ENCODE measurements around the gene BRAT1.
"Not testable (repeated sequence)": the region's sequence is repeated elsewhere in the genome, so short reads cannot be mapped to it uniquely, and the experiment has no call there.

BRAT1 gene

DNA sequence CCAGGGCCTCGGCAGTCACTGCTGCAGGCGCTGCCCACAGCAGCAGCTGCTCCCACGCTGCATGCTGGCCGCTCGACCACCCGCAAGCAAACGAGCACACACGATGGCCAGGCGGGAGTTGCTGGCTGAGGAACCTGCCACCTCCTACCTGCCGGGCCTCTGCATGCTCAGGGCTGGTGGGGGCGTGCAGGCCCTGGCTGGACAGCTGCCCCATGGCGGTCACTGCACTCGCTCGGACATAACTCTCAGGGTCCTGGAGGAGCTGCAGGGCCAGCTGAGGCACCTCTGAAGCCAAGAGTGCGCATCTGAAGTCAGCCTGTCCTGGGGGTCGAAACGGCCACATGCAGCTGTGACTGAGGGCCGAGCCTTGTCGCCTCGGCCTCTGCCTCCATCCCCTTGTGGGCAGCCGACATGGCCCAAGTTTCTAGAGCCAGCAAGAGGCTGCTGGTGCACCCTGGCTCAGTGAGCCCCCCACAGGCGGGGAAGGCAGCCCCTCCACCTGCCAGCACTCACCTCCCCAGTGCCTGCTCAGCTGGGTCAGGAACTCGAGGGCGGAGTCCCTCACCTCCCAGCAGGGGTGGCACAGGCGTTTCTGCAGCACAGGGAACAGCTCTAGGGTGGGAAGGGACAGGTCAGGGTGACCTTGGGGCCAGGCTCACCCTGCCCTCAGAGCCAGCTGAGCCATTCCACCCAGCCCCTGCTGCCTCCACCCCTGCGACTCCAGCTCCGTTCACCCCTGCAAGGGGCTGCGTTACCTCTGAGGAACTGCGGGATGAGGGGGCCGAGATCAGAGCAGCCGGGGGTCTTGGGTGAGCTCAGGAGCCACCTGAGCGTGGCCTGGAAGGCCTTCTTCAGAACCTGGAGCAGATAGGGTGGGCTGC, 16.1 kb downstream of the BRAT1 start:
- FAIRE-seq (peak; percentile 92), DNase-seq (ENCODE audit: low spot score) (no peak)

DNA sequence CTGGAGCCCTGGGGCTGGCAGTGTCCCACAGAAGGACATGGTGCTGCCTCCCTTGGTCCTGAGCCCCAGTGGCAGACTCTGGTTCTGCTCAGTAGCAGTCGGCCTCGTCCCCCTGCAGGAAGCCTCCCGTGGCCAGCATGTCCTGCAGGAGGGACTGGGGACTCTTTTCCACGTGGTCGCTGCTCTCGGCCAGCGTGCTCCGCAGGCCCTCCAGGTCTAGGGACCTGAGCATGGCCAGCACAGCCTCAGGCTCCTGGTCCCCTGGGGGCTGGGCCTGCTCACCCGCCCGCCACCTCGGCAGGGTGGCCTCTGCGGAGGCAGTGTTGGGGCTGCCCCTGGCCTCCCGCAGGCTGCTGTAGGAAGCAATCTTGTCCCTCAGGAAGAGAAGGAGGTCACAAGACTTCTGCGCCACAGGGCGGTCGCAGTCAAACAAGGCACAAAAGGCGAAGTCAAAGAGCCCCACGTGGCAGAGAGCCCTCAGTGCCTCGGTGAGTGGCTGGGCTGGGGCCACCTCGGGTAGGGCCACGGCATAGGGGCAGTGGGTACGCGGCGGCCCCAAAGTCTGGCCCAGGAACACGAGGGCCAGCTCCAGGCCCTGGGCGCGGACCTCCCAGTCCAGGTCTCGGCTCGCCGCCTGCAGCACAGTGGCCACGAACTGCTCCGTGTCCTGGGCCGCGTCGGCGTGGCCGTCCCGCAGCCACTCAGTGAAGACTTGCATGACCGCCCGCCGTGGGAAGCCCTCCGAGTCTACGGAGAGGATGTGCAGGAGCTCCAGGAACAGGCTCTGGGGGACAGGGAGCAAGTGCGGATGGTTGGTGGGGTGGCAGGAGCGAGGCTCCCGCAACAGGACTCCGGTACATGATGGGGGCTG, 17.1 kb downstream of the BRAT1 start:
- FAIRE-seq, result peak; percentile 87
- DNase-seq (ENCODE audit: low spot score), result no peak

DNA sequence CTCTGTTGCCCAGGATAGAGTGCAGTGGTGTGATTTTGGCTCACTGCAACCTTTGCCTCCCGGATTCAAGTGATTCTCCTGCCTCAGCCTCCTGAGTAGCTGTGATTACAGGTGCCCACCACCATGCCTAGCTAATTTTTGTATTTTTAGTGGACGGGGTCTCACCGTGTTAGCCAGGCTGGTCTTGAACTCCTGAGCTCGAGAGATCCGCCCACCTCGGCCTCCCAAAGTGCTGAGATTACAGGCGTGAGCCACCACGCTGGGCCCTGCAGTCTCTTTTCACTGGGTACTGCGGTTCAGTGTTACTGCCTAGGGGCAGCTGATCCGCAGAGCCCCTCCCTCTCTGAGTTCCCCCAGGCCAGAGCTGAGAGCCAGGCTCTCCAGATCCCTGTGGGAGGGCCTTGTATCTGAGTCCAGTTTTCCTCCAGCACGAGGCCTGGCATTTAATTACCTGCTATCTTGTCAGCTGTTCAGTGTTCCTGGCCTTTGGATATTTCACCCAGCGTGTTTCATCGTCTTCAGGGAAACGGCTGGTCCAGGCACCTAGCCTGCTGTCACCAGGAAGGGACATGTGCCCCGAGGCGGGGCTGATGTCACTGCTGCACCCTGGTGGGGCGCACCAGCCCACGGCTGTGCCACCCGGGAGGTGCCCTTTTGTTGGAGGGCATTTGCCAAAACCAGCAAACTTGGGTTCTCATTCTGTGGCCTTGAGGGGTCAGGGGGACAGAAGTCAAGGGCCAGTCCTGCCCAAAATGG, 19.3 kb downstream of the BRAT1 start:
- not testable (repeated sequence) for FAIRE-seq; DNase-seq (ENCODE audit: low spot score)

DNA sequence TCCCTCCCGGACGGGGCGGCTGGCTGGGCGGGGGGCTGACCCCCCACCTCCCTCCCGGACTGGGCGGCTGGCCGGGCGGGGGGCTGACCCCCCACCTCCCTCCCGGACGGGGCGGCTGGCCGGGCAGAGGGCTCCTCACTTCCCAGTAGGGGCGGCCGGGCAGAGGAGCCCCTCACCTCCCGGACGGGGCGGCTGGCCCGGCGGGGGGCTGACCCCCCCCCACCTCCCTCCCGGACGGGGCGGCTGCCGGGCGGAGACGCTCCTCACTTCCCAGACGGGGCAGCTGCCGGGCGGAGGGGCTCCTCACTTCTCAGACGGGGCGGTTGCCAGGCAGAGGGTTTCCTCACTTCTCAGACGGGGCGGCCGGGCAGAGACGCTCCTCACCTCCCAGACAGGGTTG, 21.1 kb downstream of the BRAT1 start:
- not testable (repeated sequence) for FAIRE-seq; DNase-seq (ENCODE audit: low spot score)

DNA sequence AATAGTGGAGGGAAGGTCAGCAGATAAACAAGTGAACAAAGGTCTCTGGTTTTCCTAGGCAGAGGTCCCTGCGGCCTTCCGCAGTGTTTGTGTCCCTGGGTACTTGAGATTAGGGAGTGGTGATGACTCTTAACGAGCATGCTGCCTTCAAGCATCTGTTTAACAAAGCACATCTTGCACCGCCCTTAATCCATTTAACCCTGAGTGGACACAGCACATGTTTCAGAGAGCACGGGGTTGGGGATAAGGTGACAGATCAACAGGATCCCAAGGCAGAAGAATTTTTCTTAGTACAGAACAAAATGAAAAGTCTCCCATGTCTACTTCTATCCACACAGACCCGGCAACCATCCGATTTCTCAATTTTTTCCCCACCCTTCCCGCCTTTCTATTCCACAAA, 21.8 kb downstream of the BRAT1 start:
- not testable (repeated sequence) for DNase-seq (ENCODE audit: low spot score); FAIRE-seq

DNA sequence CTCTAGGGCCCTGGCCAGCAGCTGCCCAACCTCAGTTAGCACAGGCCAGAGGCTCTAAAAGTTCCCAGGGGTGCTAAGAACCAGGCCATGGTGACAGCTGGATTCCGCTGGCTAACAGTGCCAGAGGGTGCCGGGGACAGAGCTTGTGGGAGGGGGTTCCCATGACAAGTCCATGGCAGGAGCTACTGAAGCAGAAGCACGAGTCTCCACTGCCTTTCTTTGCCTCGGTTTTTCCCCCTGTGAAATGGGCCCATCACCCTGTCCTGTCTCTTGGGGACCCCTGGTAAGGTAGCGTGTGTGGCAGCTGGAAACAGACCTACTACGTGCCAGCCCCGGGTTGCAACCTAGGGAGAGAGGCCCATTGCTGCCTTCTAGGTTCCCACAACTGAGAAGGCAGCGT, 22.5 kb downstream of the BRAT1 start:
- DNase-seq (ENCODE audit: low spot score); FAIRE-seq: not testable (repeated sequence)

DNA sequence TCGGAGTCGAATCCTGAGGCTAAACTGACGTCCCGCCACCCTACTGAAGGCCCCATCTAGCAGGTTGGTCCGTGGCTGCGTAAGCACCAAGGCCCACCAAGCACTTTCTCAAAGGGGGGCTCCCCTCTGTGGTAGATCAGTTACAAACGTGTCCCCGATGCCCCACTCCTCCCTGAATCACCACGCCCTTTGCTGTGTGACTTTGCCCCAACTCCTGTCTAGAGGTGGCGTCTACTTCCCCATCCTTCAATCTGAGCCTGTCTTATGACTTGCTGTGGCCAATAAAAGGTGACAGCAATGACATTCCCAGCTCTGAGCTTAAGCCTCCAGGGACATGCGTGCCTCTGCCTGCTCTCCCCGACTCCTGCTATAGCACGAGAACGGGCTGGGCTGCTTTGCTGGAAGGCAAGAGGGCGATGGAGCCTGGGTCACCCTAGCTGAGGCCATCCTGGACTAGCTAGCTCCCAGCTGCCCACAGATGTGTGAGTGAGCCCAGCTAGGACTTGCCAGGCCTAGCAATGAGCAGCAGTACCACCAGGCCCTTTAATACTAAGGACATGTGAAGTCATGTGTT, 23.0 kb downstream of the BRAT1 start:
- DNase-seq (ENCODE audit: low spot score); FAIRE-seq: not testable (repeated sequence)

DNA sequence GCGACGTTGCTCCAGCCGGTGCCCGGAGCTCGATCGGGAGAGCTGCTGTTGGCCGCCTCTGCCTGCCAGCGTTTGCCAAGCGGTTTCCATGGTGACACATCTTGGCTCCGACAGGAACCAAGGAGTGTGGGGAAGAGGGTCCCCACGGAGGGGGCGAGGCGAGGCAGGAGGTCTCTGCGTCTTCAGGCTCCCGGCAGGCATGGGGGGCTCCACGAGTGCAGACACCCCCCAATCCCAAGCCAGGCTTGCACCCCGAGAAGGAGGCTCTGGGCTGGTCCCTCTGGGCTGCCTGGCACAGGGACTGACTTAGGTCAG, 23.6 kb downstream of the BRAT1 start:
- DNase-seq (ENCODE audit: low spot score); FAIRE-seq: not testable (repeated sequence)

DNA sequence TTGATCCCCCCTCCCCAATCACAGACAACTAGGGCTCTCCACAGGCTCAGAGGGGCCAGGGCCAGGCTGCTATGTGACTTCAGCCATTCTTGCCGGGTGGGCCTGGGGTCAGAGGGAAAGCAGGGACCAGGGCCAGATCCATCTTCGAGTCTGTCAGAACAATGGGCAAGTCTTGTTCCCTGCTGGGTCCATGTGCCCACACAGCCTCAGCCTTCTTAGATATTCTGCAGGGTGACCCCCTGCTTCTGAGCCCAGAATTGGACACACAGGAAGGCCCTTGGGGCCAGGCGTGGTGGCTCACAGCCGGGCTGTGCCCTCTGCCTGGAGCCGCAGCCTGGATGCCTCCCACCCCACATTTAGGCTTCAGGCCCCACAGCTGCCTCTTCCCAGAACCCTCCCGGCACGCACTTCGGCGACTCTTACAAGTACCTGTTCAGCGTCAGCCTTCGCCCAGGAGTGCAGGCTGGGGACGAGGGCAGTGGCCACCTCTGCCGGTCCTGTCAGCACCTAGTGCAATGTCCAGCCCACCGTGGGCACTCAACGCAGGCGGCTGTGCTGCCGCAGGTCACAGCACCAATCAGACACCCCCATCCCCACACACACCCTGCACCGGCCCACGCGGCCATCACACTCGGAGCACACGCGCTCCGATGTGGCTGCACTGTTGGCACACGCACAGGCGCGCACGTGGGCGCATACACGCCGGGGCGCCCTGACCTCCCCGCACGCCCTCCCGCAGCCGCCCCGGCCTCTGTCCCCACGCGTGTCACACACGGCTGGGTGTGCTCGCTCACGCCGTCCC, 24.1 kb downstream of the BRAT1 start:
- not testable (repeated sequence) for DNase-seq (ENCODE audit: low spot score)
- peak; percentile 99 for FAIRE-seq

DNA sequence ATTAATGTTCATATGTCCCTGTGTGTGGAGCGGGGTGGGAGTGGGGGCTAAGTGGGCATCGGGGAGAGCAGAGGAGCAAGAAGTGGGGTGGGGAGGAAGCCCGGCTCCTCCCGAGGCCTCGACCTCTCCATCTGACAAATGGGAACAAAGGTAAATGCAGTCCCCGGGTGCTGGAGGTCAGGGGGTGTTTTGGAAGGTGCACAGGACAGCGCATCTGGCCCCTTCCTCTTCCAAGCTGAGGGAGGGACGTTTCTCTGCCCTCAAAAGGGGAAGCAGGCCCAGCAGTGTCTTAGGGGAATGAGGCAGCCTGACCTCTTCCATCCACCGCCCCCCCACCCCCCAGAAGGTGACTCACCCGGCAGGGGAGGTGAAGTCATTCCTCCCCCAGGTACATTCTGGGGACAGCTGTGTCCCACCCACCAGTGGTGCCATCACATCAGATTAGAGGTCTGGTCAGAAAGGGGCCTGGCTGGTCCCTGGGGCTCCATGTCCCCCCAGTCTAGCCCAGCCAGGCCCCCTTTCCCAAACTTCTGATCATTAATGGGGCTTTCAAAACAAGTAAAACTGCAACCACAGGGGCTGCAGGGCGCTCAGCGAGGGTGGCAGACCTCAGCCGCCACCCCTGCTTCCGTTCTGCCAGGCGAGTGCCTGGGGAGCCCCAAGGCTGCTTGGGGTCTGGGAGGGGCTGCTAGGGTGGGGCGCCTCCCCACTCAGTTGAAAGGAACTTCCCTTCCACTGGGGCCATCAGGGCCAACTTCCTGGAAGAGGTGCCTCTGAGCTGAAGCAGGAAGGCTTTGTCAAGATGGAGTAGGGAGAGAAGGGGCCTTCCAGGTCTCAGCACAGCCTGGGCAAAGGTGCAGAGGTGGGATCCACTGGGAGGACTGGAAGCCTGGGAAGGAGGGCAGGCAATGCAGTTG, 25.0 kb downstream of the BRAT1 start:
- DNase-seq (ENCODE audit: low spot score) (peak; percentile 92), FAIRE-seq (peak; percentile 99)

DNA sequence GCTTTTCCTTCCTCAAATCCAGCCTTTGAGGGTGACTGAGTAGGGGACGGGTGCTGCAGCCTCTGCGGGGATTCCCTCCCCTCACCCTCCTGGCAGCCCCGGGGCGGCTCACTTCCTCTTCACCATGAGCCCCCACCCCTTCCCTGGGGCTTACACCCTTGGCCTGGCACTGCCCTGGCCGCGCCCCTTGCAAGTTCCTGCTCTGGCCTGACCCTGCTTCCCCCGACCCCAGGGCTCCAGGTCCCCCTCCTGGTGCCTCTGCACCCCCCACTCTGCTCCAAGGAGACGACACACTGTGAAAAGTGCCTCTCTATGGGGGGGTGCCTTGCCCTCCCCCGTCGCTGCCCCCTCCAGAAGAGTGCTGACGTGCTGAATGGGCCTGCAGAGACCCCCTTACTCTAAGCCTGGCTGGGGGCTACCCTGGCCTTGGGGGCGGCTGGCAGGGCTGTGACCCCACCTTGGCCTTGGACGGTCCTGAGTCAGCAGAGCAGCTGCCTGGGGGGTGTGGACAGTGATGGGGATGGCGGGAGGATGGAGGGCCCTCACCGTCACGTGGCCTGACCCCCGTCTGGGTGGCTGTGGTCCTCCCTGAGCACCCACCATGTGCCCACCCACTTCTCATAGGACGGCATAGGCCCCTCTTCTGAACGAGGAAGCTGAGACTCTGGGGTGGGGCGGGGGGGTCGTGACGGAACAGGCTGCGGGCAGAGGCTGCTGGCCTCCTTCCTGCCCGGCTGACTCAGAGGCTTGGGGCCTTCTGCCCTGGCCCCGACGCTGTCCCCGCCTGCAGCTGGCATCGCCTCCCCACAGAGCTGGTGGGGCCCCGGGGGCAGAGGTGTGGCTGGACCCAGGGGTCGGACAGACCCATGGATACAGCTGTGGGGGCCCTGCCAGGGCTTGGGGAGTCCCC, 25.9 kb downstream of the BRAT1 start:
- DNase-seq (ENCODE audit: low spot score), result peak; percentile 95

DNA sequence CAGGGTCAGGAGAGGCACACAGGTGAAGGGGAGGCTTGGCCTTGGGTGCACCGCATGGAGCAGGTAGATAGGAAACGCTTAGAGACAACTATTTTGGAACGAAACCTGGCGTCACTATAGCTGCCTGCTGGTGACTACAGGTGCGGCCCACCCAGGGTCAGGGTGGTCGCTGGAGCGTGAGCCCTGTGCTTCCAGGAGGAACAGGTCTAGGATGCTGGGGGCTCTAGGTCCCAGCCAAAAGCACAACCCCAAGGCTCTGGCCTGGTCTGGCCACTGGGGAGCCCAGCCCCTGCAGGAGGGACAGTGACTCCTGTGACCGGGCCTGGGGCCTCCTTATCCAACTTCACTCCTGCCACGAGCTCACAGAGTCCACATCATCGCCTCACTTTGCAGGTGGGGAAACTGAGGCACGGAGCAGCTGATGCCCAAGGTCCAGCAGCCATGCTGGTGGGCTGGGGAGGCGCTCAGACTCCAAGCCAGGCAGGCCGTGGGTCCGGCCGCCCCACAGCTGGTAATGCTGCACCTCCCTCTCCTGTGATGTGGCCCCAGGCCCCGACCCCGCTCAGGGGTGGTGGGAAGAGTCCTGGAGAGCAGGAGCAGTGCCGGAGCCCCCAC, 26.7 kb downstream of the BRAT1 start:
- FAIRE-seq, result no peak
- no peak for DNase-seq (ENCODE audit: low spot score)

More for the DNA sequence above, 25.9 kb downstream of the BRAT1 start:
- FAIRE-seq, result no peak

DNA sequence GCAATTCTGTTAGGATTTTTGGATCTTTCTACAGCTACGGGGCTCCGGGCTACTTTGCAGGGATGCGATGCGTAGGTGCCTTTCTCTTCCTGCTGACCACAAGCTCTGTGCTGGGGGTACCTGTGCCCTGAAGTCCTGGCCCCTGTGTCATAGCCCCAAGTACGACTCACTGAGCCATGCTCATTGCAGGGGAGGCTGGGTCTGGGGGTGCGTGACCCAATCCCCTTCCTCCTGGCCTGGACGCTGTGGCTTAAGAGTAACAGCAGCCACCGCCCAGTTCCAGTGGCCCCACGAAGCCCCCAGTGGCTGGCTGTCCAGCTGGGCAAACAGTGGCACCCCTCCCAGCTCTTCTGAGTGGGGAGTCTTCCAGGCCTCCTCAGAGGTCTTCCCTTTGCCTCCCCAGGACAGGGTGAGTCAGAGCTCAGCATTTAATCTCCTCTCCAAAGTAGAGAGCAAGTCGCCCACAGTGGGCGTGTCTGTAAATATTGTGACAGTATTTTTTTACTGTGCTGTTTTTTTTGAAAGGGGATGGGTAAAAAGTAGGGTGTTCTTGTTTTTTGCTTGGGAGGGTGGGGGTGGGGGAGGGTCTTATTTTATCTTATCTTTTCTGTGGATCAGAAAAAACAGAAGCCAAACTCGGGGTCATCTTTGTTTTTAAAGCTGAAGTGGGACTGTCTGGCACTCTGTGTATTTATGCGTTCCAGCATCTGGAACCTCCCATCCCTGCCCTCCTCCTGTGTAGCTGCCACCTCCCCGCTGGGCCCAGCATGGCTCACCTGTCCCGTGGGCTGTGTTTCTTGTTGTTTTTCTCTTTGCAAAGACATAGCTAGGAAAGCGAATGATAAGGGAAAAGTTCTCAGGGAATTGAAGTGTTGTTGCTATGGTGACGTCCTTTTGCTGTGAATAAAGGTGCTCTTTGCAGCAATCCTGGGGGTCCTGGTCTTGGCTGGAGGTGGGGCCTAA, 27.5 kb downstream of the BRAT1 start:
- DNase-seq (ENCODE audit: low spot score), result peak; percentile 89
- peak; percentile 90 for FAIRE-seq

DNA sequence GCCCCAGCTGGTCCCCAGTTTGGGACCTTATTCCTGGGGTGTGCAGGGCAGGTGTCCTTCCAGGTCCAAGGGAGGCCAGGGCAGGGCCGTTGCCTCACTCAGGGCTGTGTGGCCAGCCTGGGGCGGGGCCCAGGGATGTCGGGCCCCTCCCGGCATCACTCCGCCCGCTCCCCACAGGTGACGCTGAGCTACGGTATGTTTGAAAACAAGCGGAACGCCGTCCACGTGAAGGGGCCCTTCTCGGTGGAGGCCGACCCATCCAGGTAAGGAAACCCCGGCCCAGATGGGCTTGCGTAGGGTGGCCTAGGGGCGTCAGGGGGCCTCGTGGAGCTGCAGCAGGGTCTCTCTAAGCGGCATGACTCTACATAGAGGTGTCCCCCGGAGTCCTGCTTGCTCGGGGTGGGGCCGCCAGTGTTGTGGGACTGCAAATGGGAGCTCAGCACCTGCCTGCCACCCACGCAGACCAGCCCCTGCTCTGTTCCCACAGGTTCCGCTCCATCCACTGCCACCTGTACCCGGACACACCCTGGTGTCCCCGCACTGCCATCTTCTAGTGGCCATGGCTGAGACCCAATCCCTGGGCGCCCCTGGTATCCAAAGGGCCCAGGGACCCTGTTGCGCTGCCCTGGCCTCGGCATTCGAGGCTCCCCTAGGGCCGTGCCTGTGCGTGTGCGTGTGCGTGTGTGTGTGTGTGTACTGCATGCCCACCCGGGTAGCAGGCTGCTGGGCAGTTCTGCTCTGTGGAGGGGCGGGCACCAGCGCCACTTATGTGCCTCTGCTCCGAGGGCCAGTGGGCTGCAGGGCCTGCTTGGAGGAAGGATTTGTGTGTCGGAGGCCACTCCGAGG, 28.4 kb downstream of the BRAT1 start:
- FAIRE-seq, result peak; percentile 99
- DNase-seq (ENCODE audit: low spot score), result no peak
